GM19397 (cell line): ENCODE results near the gene KCTD16.

ENCODE experiments used
- ATAC-seq: cut with Tn5 transposase; IDR thresholded peaks from one replicate; pipeline ENCODE4 v1.9.1; 2021; ENCODE audit warnings: mild to moderate bottlenecking, moderate library complexity; ENCODE audit not compliant: unreplicated experiment

The KCTD16 gene

GRCh38 chr5:144329681-144330080 is 159.0 kb downstream of the KCTD16 start:
- ATAC-seq: no peak

GRCh38 chr5:144331361-144331760 is 160.7 kb downstream of the KCTD16 start:
- ATAC-seq: no peak

- ATAC-seq: no peak
Measured at GRCh38 chr5:144332265-144332664, 161.6 kb downstream of the KCTD16 start.

GRCh38 chr5:144333336-144333920 is 162.8 kb downstream of the KCTD16 start:
- no peak for ATAC-seq

GRCh38 chr5:144335561-144335960 is 164.9 kb downstream of the KCTD16 start:
- no peak for ATAC-seq

GRCh38 chr5:144336191-144336961 is 165.7 kb downstream of the KCTD16 start:
- no peak for ATAC-seq

- ATAC-seq: no peak
Measured at GRCh38 chr5:144352330-144352729, 181.7 kb downstream of the KCTD16 start.

GRCh38 chr5:144352732-144353317 is 182.2 kb downstream of the KCTD16 start:
- no peak for ATAC-seq

- ATAC-seq: no peak
Measured at GRCh38 chr5:144356489-144356888, 185.8 kb downstream of the KCTD16 start.

- ATAC-seq: no peak
Measured at GRCh38 chr5:144361406-144361805, 190.7 kb downstream of the KCTD16 start.

GRCh38 chr5:144365885-144366284 is 195.2 kb downstream of the KCTD16 start:
- ATAC-seq: no peak

- no peak for ATAC-seq
Measured at GRCh38 chr5:144367991-144368390, 197.3 kb downstream of the KCTD16 start.

- ATAC-seq: no peak
Measured at GRCh38 chr5:144368556-144368955, 197.9 kb downstream of the KCTD16 start.

GRCh38 chr5:144369006-144369405 is 198.3 kb downstream of the KCTD16 start:
- ATAC-seq: no peak

GRCh38 chr5:144370273-144370672 is 199.6 kb downstream of the KCTD16 start:
- no peak for ATAC-seq

GRCh38 chr5:144374637-144375036 is 204.0 kb downstream of the KCTD16 start:
- ATAC-seq: no peak

- no peak for ATAC-seq
Measured at GRCh38 chr5:144377207-144377606, 206.5 kb downstream of the KCTD16 start.

- no peak for ATAC-seq
Measured at GRCh38 chr5:144378681-144379080, 208.0 kb downstream of the KCTD16 start.

GRCh38 chr5:144385597-144385996 is 214.9 kb downstream of the KCTD16 start:
- ATAC-seq: no peak

- no peak for ATAC-seq
Measured at GRCh38 chr5:144386315-144386714, 215.6 kb downstream of the KCTD16 start.

- ATAC-seq: no peak
Measured at GRCh38 chr5:144390133-144390532, 219.5 kb downstream of the KCTD16 start.

- no peak for ATAC-seq
Measured at GRCh38 chr5:144391044-144391443, 220.4 kb downstream of the KCTD16 start.
